ENCODE results near the gene MUCL1. TPM values are rescaled to one million over a fixed set of nuclear protein-coding genes. Genes with fewer than 3 reads are reported as not detected.

The MUCL1 gene
- total RNA-seq, 1 donor from 2014 or later: not detected

- intact Hi-C loops (cut with DNase I): no loop called here
- no peak overlapping the region for H3K27ac ChIP-seq
- H3K36me3 ChIP-seq: no peaks in the 10 kb centered on the region
- DNase-seq (ENCODE audit: extremely low spot score in 2 of 2): no peak
- H3K4me1 ChIP-seq: no peaks in the 10 kb centered on the region
- no peaks in the 10 kb centered on the region for H3K9me3 ChIP-seq
- no peak overlapping the region for H3K4me3 ChIP-seq
- TF ChIP-seq CTCF (IDR thresholded peaks at IDR 0.05): no peak
- TF ChIP-seq POLR2A (IDR thresholded peaks at IDR 0.05): no peak
- no peak for TF ChIP-seq POLR2AphosphoS5 (IDR thresholded peaks at IDR 0.05; ENCODE audit: insufficient read depth in 1 of 2, low read depth in 1 of 2)
- H3K27me3 ChIP-seq: no peaks in the 10 kb centered on the region
Measured at GRCh38 chr12:54831631-54832030, 22.7 kb upstream of the MUCL1 start.

- Histone ChIP-seq H3K27me3 (no peaks in the 10 kb centered on the region), H3K9me3 (no peaks in the 10 kb centered on the region), H3K27ac (no peak overlapping the region), H3K4me1 (no peaks in the 10 kb centered on the region), H3K36me3 (no peaks in the 10 kb centered on the region), H3K4me3 (no peak overlapping the region)
- intact Hi-C loops (cut with DNase I): no loop called here
- TF ChIP-seq POLR2A (IDR thresholded peaks at IDR 0.05): no peak
- no peak for TF ChIP-seq CTCF (IDR thresholded peaks at IDR 0.05)
- TF ChIP-seq POLR2AphosphoS5 (IDR thresholded peaks at IDR 0.05; ENCODE audit: insufficient read depth in 1 of 2, low read depth in 1 of 2): no peak
- no peak for DNase-seq (ENCODE audit: extremely low spot score in 2 of 2)
Measured at GRCh38 chr12:54840244-54840865, 14.0 kb upstream of the MUCL1 start.

DNA sequence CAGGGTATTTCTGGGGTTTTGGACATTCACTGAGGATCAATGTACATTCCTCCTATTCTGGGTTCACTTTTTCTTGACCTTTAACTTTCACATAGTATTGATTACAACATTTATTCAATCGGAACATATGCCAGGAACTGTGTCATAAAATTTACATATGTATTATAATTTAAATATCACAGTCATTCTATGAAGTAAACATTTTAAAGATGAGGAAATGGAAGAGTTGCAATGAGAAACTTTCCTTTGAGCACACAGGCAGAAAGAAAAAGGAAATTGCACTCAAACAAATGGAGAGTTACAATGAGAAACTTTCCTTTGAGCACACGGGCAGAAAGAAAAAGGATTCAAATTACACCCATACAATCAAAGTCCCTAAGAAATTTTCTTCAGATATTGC, 3.1 kb downstream of the MUCL1 start:
- Histone ChIP-seq H3K36me3 (no peaks in the 10 kb centered on the region), H3K4me1 (no peaks in the 10 kb centered on the region), H3K9me3 (no peaks in the 10 kb centered on the region), H3K27me3 (no peaks in the 10 kb centered on the region), H3K27ac (no peak overlapping the region), H3K4me3 (no peak overlapping the region)
- no peak for TF ChIP-seq POLR2A (IDR thresholded peaks at IDR 0.05)
- intact Hi-C loops (cut with DNase I): no loop called here
- no peak for DNase-seq (ENCODE audit: extremely low spot score in 2 of 2)

- H3K9me3 ChIP-seq: no peaks in the 10 kb centered on the region
- H3K4me1 ChIP-seq: no peaks in the 10 kb centered on the region
- no peaks in the 10 kb centered on the region for H3K36me3 ChIP-seq
- H3K27me3 ChIP-seq: no peaks in the 10 kb centered on the region
- intact Hi-C loops (cut with DNase I): no loop called here
- no peak for DNase-seq (ENCODE audit: extremely low spot score in 2 of 2)
- TF ChIP-seq POLR2A (IDR thresholded peaks at IDR 0.05) (no peak), POLR2AphosphoS5 (IDR thresholded peaks at IDR 0.05; ENCODE audit: insufficient read depth in 1 of 2, low read depth in 1 of 2) (no peak), CTCF (IDR thresholded peaks at IDR 0.05) (no peak)
- H3K4me3 ChIP-seq: no peak overlapping the region
- H3K27ac ChIP-seq: no peak overlapping the region
Measured at GRCh38 chr12:54858562-54858961, 4.2 kb downstream of the MUCL1 start.

DNA sequence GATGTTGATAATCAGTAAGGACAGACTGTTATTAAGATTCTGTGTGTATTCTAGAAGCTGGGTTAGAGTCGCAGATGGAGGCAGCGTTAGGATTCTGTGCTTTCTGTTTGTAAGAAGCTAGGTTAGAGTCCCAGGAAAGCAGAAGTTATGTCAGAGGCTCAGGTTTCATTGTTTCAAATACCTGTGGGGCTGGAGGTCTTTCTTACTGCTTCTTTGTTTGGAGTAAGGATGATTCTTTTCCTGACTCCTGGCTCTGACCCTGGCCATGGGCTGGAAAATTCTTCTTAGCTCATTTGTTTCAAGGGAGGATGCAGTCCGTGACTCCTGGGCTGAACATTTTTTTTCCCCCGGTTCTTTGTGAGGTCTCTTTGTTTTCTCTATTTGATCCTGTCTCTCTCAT, 5.2 kb downstream of the MUCL1 start:
- H3K27me3 ChIP-seq: no peaks in the 10 kb centered on the region
- H3K4me1 ChIP-seq: no peaks in the 10 kb centered on the region
- DNase-seq (ENCODE audit: extremely low spot score in 2 of 2): no peak
- H3K4me3 ChIP-seq: no peak overlapping the region
- no peaks in the 10 kb centered on the region for H3K36me3 ChIP-seq
- no peaks in the 10 kb centered on the region for H3K9me3 ChIP-seq
- intact Hi-C loops (cut with DNase I): no loop called here
- H3K27ac ChIP-seq: no peak overlapping the region
- TF ChIP-seq POLR2A (IDR thresholded peaks at IDR 0.05): no peak
- TF ChIP-seq POLR2AphosphoS5 (IDR thresholded peaks at IDR 0.05; ENCODE audit: insufficient read depth in 1 of 2, low read depth in 1 of 2): no peak
- TF ChIP-seq CTCF (IDR thresholded peaks at IDR 0.05): no peak
